T-helper 2 cell treated with Interferon-gamma antibody and Interleukin-4, amounts not matched to agents 5 μg/mL and 100 μg/mL, for 36 hours (primary cell): ENCODE measurements around the gene MBD5.

Source experiments
- DNase-seq: peaks from one replicate; pipeline ENCODE4 v3.0.0; 2021; ENCODE audit warnings: low spot score
- H3K27ac Mint-ChIP-seq: one replicate; pipeline ENCODE4 v1.8.0; 2021; ENCODE audit warnings: mild to moderate bottlenecking, mixed read lengths
- H3K27me3 Mint-ChIP-seq: one replicate; pipeline ENCODE4 v1.8.0; 2021; ENCODE audit warnings: low read depth, mixed read lengths
- H3K36me3 Mint-ChIP-seq: one replicate; pipeline ENCODE4 v1.8.0; 2021; ENCODE audit warnings: low read depth, mixed read lengths
- H3K4me1 Mint-ChIP-seq: one replicate; pipeline ENCODE4 v1.8.0; 2021; ENCODE audit warnings: low read depth, mixed read lengths
- H3K4me3 Mint-ChIP-seq: one replicate; pipeline ENCODE4 v1.8.0; 2022; ENCODE audit warnings: mild to moderate bottlenecking, moderate library complexity, mixed read lengths
- H3K9me3 Mint-ChIP-seq: one replicate; pipeline ENCODE4 v1.8.0; 2021; ENCODE audit warnings: mixed read lengths

MBD5 gene

DNA sequence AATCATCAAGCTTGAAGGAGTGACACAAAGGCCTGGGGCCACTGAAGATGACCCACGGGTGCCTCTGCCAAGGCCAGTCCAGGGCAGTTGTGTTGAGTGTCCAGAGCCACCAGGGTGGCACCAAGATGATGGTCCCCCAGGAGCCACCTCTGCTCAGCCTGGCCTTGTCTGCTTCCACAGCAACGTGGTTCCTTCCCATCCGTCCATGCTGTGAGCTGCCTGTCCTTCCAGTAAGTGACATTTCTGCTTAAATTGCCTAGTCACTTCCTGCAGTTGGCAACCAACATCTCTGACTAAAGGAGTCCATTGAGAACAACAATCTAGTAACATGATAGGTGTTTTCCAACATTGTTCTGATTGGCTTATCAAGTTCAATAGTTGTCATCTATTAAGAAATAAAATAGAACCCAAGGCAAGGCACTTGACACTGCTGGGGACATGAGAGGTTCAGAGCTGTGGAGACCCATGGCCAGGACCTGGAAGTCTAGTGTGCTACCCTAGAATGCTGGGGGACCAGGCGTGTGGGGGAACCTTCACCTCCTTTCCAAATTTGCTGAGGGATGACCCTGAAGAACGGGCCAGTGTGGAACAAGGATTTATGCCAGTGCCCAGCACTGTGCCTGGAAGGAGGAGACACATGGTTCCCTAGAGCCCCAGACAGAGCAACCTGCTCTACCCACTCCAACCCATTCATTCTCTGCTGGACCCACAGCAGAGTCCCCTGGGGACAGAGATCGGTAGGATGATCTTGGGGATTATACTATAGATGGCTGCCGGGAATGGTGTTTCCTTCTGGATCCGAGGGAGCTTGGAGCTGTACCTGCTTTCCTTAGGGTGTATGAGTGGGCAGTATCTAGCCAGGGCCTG, 524.7 kb downstream of the MBD5 start:
- H3K4me1 Mint-ChIP-seq, result peaks cover 35% of the 10 kb centered on the region
- DNase-seq, result peak; percentile 15
- H3K36me3 Mint-ChIP-seq, result peaks cover 8% of the 10 kb centered on the region
- H3K4me3 Mint-ChIP-seq, result peak overlapping the region; percentile 5
- peak overlapping the region; percentile 62 for H3K27ac Mint-ChIP-seq
- peaks cover 4% of the 10 kb centered on the region for H3K9me3 Mint-ChIP-seq
- H3K27me3 Mint-ChIP-seq, result no peaks in the 10 kb centered on the region

DNA sequence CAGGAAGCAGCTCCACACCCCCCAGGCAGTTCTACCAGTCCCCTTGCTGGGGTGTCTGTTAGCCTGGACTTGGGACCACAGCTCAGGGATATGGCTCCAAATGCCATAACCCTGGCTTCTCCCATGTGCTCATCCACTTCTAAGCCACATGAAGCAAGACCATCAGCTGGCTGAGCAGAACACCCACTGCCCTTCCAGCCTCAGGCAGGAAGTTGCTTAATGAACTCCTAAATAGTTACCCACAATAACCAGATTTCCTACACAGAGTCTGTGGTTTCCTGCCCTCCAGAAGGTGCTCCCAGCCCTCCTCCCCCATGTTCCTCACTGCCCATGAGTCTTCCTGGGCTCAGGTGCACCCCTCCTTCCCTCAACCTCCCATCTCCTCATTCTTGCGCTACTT, 525.4 kb downstream of the MBD5 start:
- Mint-ChIP-seq H3K4me1 (peaks cover 30% of the 10 kb centered on the region), H3K4me3 (peak overlapping the region; percentile 5), H3K36me3 (peaks cover 6% of the 10 kb centered on the region), H3K9me3 (peaks cover 4% of the 10 kb centered on the region), H3K27me3 (no peaks in the 10 kb centered on the region), H3K27ac (peak overlapping the region; percentile 62)
- DNase-seq, result no peak

DNA sequence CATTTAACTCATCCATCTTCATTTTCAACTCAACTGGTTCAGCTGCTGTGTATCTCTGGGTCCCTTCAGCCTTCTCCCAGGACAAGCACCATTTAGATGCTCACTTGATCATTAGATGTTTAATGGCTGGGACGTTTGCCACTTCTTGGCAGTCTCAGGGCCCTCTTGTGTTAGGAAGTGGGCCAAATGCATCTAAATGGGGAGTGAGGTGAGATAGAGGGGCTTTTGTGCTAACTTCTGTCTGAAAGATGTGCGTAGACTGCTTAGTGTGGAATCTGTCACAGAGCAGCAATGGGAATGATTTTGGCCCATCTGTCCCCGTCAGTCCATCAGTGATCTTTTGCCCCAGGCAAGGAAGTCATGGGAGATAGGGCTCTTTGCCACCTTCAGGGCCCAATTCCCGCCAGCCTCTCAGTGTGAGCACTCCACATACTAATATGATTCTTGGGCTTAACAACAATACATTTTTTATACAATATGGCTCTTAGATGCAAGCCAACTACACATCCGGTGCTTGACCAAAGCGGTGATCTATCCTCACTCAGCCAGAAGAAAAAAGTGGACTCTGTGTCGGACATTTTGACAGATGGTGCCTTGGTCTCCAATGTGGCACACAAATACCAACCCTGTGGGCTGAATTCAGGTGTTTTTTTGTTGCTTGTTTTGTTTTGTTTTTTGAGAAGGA, 528.0 kb downstream of the MBD5 start:
- Mint-ChIP-seq H3K4me1 (peaks cover 36% of the 10 kb centered on the region), H3K27me3 (no peaks in the 10 kb centered on the region), H3K27ac (no peak overlapping the region), H3K36me3 (peaks cover 6% of the 10 kb centered on the region), H3K4me3 (no peak overlapping the region), H3K9me3 (peaks cover 4% of the 10 kb centered on the region)
- DNase-seq, result no peak

DNA sequence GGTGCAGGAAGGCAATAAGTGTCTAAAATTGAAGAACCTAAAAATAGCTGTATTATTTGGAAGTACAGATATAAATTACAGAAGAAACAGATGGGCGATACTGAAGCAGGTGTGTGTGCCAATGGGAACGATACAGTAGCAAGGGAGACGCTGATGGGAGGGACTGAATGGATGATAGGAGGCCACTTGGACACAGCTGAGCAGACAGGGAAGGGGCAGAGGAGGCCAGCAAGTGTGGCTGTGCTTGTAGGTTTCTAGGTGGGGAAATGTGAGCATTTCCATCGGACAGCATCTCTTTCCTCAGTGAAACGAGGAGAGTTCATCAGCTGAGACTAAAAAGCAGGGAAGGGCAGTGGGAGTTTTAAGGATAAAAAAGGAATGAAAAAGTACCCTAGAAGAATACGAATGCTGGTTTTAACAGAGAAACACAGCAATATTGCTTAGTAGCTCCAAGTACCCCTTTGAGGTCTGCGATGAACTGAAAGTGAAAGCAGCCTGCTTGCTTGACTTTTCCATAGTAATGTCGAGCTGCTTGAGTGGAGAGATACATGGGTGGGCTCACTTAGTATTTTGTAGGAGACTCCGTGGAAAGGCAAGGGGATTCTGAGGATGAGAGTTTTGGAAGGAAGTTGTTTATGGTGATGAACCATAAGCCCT, 531.9 kb downstream of the MBD5 start:
- no peaks in the 10 kb centered on the region for H3K27me3 Mint-ChIP-seq
- peak; percentile 26 for DNase-seq
- no peak overlapping the region for H3K27ac Mint-ChIP-seq
- H3K36me3 Mint-ChIP-seq, result no peaks in the 10 kb centered on the region
- H3K4me3 Mint-ChIP-seq, result no peak overlapping the region
- no peaks in the 10 kb centered on the region for H3K9me3 Mint-ChIP-seq
- peaks cover 6% of the 10 kb centered on the region for H3K4me1 Mint-ChIP-seq

DNA sequence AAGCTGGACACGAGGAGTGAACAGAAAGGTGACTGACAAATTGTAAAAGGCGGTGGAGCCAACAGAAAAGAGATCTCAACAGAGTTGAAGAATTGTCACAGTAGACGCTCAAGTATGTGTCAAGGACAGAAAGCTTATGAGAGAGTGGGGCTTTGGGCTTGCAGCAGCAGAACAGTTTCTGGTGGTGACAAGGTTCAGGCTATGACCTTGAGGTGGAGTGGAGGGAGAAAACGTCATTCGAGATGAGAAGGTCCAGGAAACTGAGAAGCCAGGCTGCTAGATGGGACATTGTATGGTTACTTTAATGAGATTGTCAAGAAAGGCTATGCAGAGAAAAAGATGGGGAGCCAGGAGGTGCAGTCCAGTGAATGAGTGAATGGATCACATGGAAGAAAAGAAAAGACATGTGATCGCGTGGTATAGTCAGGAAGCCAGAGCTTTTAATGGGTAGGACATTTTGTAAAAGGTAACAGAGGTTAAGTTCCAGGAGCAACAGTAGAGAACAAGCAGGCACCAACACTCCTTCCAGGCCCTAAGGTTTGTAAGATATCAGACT, 532.5 kb downstream of the MBD5 start:
- no peaks in the 10 kb centered on the region for H3K36me3 Mint-ChIP-seq
- H3K4me1 Mint-ChIP-seq, result peaks cover 6% of the 10 kb centered on the region
- H3K4me3 Mint-ChIP-seq, result no peak overlapping the region
- H3K27ac Mint-ChIP-seq, result no peak overlapping the region
- no peaks in the 10 kb centered on the region for H3K27me3 Mint-ChIP-seq
- H3K9me3 Mint-ChIP-seq, result peaks cover 4% of the 10 kb centered on the region
- DNase-seq, result no peak

DNA sequence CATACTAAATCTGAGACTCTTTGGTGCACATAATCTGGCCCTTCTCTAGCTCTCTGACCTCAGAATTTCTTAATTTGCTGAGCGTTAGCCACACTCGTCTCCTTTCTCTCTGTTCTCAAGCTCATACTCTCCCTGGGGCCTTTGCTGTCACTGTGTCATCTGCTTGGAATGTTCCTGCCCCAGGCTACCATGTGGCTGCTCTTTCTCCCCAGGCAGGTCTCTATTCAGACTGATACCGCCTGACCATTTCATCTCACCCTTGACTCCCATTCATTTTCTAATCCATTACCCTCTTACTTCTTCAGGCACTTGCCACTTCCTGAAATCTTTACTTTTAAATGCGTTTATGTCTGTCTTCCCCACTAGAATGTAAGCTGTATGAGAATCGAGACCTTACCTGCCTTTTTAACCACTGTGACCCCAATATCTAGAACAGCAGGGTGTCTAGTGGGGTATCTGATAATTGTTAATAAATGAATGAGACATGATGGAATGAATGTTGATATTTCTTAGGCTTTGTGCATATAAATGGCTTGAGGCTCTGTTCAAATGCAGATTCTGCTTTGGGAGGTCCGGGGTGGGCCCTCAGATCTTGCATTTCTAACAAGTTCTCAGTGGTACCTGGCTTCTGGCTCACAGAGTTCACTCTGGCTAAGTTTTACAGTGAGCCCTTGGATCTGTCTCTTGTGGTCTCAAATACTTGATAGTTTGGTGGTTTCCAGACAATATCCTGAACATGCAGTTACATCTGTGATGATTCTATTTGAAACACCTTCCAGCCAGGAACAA, 533.8 kb downstream of the MBD5 start:
- Mint-ChIP-seq H3K9me3 (peaks cover 5% of the 10 kb centered on the region), H3K27ac (no peak overlapping the region), H3K4me1 (peaks cover 6% of the 10 kb centered on the region), H3K36me3 (no peaks in the 10 kb centered on the region), H3K27me3 (no peaks in the 10 kb centered on the region), H3K4me3 (no peak overlapping the region)
- no peak for DNase-seq

DNA sequence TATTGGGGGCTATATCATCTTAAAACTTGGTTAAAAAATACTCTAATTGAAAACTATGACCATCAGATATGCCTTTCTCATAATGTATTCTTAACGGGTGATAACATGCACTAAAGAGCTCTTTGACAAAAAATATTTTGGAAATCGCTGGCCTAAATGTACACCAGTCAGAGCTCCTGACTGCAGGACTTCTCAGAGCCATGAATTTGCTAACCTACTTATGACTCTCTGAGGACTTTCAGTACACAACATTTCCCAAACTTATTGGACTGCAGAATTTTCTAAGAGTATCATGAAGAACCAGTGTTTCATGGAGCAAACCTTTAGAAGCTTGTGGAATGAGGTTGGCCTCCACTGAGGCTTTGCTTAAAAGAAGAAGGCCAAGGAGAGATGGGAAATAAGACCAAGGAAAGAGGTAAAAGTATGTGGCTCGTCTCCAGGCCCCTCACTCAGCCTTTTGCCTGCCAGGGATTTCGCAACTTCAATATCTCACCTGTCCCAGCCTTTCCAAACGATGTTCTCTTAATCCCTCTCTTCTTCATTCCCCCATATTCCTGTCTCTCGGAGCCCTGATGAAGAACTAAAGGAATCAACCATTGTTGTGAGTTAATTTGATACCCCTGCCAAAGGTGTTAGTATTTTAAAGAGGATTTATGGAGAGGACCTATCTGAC, 534.9 kb downstream of the MBD5 start:
- DNase-seq, result no peak
- Mint-ChIP-seq H3K9me3 (peaks cover 5% of the 10 kb centered on the region), H3K4me1 (peaks cover 6% of the 10 kb centered on the region), H3K27me3 (no peaks in the 10 kb centered on the region), H3K4me3 (no peak overlapping the region), H3K36me3 (no peaks in the 10 kb centered on the region), H3K27ac (no peak overlapping the region)

DNA sequence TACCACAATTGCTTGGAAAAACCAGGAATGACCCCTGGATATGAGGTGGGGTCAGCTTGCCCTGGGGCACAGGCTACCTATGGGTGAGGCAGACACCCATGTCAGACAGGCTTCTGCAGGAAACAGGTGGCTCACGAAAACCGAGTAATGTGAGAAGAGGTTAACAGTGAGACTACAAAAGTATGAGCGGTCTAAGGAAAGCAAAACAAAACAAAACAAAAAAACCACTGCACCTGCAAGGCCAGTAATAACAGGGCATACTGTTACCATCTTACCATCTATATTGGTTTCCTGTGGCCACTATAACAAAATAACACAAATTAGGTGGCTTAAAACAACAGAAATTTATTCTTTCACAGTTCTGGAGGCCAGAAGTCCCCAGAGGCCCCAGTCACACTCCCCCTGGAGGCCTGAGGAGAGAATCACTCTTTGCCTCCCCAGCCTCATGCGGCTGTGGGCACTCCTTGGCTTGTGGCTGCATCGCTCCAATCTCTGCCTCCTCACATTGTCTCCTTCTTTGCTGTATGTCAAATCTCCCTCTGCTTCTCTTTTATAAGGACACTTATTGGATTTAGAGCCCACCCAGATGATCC, 537.0 kb downstream of the MBD5 start:
- no peaks in the 10 kb centered on the region for H3K27me3 Mint-ChIP-seq
- DNase-seq, result no peak
- no peak overlapping the region for H3K27ac Mint-ChIP-seq
- H3K4me3 Mint-ChIP-seq, result no peak overlapping the region
- no peaks in the 10 kb centered on the region for H3K36me3 Mint-ChIP-seq
- H3K9me3 Mint-ChIP-seq, result peaks cover 5% of the 10 kb centered on the region
- no peaks in the 10 kb centered on the region for H3K4me1 Mint-ChIP-seq

DNA sequence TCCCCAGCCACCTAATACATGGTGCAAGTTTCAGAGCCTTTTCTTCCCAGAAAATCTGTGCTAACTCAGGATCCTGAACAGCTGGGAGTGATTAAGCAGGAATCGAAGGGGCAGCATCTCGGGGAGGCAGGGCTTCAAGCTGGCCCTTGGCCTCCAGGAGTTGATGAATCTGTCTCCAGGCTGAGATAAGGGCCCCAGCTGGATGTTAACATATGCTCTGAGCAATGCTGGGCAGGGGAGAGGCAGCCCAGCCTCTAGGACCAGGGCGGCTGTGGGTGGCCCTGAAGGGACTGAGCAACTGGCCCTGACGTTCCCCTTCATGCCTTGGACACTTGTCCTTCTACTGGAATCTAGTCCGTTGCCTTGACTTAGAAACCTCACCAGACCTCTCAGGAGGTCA, 539.6 kb downstream of the MBD5 start:
- H3K36me3 Mint-ChIP-seq, result no peaks in the 10 kb centered on the region
- no peaks in the 10 kb centered on the region for H3K4me1 Mint-ChIP-seq
- no peak overlapping the region for H3K4me3 Mint-ChIP-seq
- no peak for DNase-seq
- H3K27me3 Mint-ChIP-seq, result peaks cover 5% of the 10 kb centered on the region
- H3K27ac Mint-ChIP-seq, result no peak overlapping the region
- H3K9me3 Mint-ChIP-seq, result peaks cover 5% of the 10 kb centered on the region

DNA sequence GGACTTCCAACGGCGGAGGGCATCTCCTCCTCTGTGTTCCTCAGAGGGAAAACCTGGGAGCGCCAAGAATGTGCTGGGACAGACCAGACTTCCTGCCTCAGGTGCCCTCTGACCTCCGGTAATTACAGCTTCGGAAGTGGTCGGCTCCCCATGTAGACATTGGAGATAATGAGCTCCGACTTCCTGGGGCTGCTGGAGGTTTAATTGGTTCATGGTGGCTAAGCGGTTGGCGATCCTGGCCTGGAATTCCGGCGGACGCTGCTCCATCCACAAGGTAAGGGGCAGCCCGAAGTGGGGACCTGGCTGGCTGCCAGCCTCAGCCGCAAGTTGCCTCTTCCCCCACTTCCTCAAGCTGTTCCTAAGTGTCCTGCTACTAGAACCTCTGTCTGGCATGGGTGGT, 540.5 kb downstream of the MBD5 start:
- no peak for DNase-seq
- H3K9me3 Mint-ChIP-seq, result peaks cover 5% of the 10 kb centered on the region
- peaks cover 5% of the 10 kb centered on the region for H3K27me3 Mint-ChIP-seq
- no peaks in the 10 kb centered on the region for H3K4me1 Mint-ChIP-seq
- no peak overlapping the region for H3K4me3 Mint-ChIP-seq
- no peaks in the 10 kb centered on the region for H3K36me3 Mint-ChIP-seq
- H3K27ac Mint-ChIP-seq, result no peak overlapping the region

DNA sequence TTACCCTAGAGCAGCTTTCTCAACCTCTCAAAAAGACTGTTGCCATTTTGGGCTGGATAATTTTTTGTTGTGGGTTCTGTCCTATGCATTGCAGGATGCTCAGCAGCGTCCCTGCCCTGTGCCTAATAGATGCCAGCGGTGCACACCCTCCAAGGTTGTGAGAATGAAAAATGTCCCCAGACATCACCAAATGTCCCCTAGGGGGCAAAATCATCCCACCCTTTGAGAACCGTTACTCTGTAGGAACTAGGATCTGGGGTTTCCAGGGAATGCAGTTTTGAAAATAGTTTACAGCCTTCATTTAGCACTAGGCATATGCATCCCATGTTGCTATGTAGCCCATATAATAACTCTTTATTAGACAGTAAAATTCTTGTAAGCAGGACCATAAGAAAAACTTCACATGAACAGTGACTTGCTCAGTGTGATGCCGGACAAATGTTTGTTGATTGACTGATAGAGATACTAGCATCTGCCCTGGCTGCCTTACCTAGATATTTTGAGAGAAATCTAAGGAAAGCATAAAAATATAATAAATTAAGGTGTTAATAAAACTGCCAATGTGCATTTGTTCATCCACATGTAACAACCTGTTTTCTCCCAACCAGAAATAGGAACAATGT, 544.5 kb downstream of the MBD5 start:
- H3K4me1 Mint-ChIP-seq, result peaks cover 11% of the 10 kb centered on the region
- no peak overlapping the region for H3K4me3 Mint-ChIP-seq
- H3K27ac Mint-ChIP-seq, result no peak overlapping the region
- no peaks in the 10 kb centered on the region for H3K36me3 Mint-ChIP-seq
- H3K9me3 Mint-ChIP-seq, result no peaks in the 10 kb centered on the region
- no peak for DNase-seq
- peaks cover 5% of the 10 kb centered on the region for H3K27me3 Mint-ChIP-seq
